ENCODE measurements around the gene ATL1.

GRCh38 chr14:50528000-50528399 lies 31.9 kb upstream of the ATL1 start:
- TF ChIP-seq FOXK2 (IDR thresholded peaks at IDR 0.05), result no peak
- TF ChIP-seq FOXM1 (IDR thresholded peaks at IDR 0.05; ENCODE audit: borderline replicate concordance), result no peak
- TF ChIP-seq BHLHE40 (IDR thresholded peaks at IDR 0.05; ENCODE audit: borderline replicate concordance), result no peak
- TF ChIP-seq NFRKB (IDR thresholded peaks at IDR 0.05), result no peak
- TF ChIP-seq SP1 (IDR thresholded peaks at IDR 0.05), result no peak
- no peak for TF ChIP-seq CTBP1 (IDR thresholded peaks at IDR 0.05; ENCODE audit: borderline replicate concordance)
- no peak for TF ChIP-seq TARDBP (IDR thresholded peaks at IDR 0.05)
- TF ChIP-seq HDGF (IDR thresholded peaks at IDR 0.05; ENCODE audit: borderline replicate concordance), result no peak
- no peak for TF ChIP-seq L3MBTL2 (conservative IDR thresholded peaks at IDR 0.05)
- no peak for TF ChIP-seq ARNT (IDR thresholded peaks at IDR 0.05)

Data from HEK293T (cell line).